Esophagus (tissue), 2 donors: ENCODE measurements around the gene MAP7D1. TPM values are rescaled to one million over a fixed set of nuclear protein-coding genes. Genes with fewer than 3 reads are reported as not detected.

Experiments
- H3K27ac ChIP-seq, 2 donors: one replicate each; pipeline ENCODE4 v1.5.1; 2013; ENCODE audit warnings: low read depth in 2 of 2, mild to moderate bottlenecking in 2 of 2, inconsistent platforms in 1 of 2, low read length in 1 of 2, moderate library complexity in 1 of 2
- H3K27me3 ChIP-seq, 2 donors: one replicate each; pipeline ENCODE4 v1.6.1; 2013; ENCODE audit warnings: low read length in 2 of 2, control low read depth in 1 of 2, mild to moderate bottlenecking in 1 of 2; ENCODE audit not compliant: insufficient read depth in 2 of 2, control insufficient read depth in 1 of 2
- H3K36me3 ChIP-seq, 2 donors: one replicate each; pipeline ENCODE4 v1.6.1; 2013; ENCODE audit warnings: low read length in 1 of 2; ENCODE audit not compliant: control insufficient read depth in 2 of 2, insufficient read depth in 2 of 2
- H3K4me1 ChIP-seq, 2 donors: one replicate each; pipeline ENCODE4 v1.6.1; 2013; ENCODE audit warnings: low read length in 1 of 2; ENCODE audit not compliant: control insufficient read depth in 2 of 2, insufficient read depth in 2 of 2
- H3K4me3 ChIP-seq, 2 donors: one replicate each; pipeline ENCODE4 v1.5.1; 2013; ENCODE audit warnings: low read length in 2 of 2, mild to moderate bottlenecking in 2 of 2, low read depth in 1 of 2, moderate library complexity in 1 of 2
- H3K9me3 ChIP-seq, 2 donors: one replicate each; pipeline ENCODE4 v1.6.1; 2013; ENCODE audit warnings: mild to moderate bottlenecking in 2 of 2, low read depth in 1 of 2, low read length in 1 of 2, moderate library complexity in 1 of 2; ENCODE audit not compliant: control insufficient read depth in 2 of 2, insufficient read depth in 1 of 2
- WGBS, 2 donors: extraction: QIAGEN DNeasy Blood & Tissue Kit; methylation state at CpG; one replicate each; pipeline ENCODE4 v1.1.7; 2013; 5-methylcytosine and 5-hydroxymethylcytosine counted together
- polyA plus RNA-seq, 2 donors: library from polyadenylated mRNA; stranded (reverse); fragments of 200-250 nt; gene quantifications; one replicate each; pipeline ENCODE4 v1.2.3, GENCODE V29; 2013
- donor health status: healthy with polysubstance abuse.
- donor health status: Bipolar disorder and iron deficiency.

MAP7D1 gene
- polyA plus RNA-seq, 2 donors = 33.1 to 55.3 TPM

- 80 to 81% methylated on average over 21 of the region's 21 CpGs for WGBS, 2 donors
- no peak overlapping the region for H3K27ac ChIP-seq
- H3K4me3 ChIP-seq = no peak overlapping the region
- no peaks in the 10 kb centered on the region for H3K27me3 ChIP-seq
- H3K36me3 ChIP-seq = no peaks in the 10 kb centered on the region
- H3K4me1 ChIP-seq = peaks cover 2 to 8% of the 10 kb centered on the region in 2 donors
- no peaks in the 10 kb centered on the region for H3K9me3 ChIP-seq
These were observed 29.8 kb upstream of the MAP7D1 start for GRCh38 chr1:36126005-36126716.

- no peak overlapping the region for H3K4me3 ChIP-seq
- H3K9me3 ChIP-seq = no peaks in the 10 kb centered on the region
- WGBS, 2 donors = 53 to 58% methylated on average over 7 of the region's 7 CpGs
- H3K27ac ChIP-seq = no peak overlapping the region
- H3K36me3 ChIP-seq = no peaks in the 10 kb centered on the region
- no peaks in the 10 kb centered on the region for H3K27me3 ChIP-seq
- H3K4me1 ChIP-seq = peaks cover 2 to 8% of the 10 kb centered on the region in 2 donors
These were observed 29.0 kb upstream of the MAP7D1 start for GRCh38 chr1:36126797-36127500.

GRCh38 chr1:36128126-36128904 is 27.6 kb upstream of the MAP7D1 start:
- no peak overlapping the region for H3K4me3 ChIP-seq
- no peaks in the 10 kb centered on the region for H3K27me3 ChIP-seq
- H3K9me3 ChIP-seq = no peaks in the 10 kb centered on the region
- H3K27ac ChIP-seq = no peak overlapping the region
- peaks cover 0 to 8% of the 10 kb centered on the region in 2 donors for H3K4me1 ChIP-seq
- WGBS, 2 donors = 82 to 90% methylated on average over 11 of the region's 11 CpGs
- no peaks in the 10 kb centered on the region for H3K36me3 ChIP-seq

GRCh38 chr1:36128905-36129206 is 27.1 kb upstream of the MAP7D1 start:
- Histone ChIP-seq H3K36me3 (no peaks in the 10 kb centered on the region), H3K27ac (no peak overlapping the region), H3K9me3 (no peaks in the 10 kb centered on the region), H3K4me1 (peaks cover 0 to 8% of the 10 kb centered on the region in 2 donors), H3K4me3 (no peak overlapping the region), H3K27me3 (no peaks in the 10 kb centered on the region)
- WGBS, 2 donors = 82% methylated on average over 3 of the region's 3 CpGs

- H3K4me1 ChIP-seq = peaks cover under 1 to 17% of the 10 kb centered on the region in 2 donors
- H3K27ac ChIP-seq = no peak overlapping the region
- H3K9me3 ChIP-seq = no peaks in the 10 kb centered on the region
- no peaks in the 10 kb centered on the region for H3K36me3 ChIP-seq
- H3K4me3 ChIP-seq = no peak overlapping the region
- 80 to 82% methylated on average over 3 of the region's 3 CpGs for WGBS, 2 donors
- H3K27me3 ChIP-seq = no peaks in the 10 kb centered on the region
These were observed 23.9 kb upstream of the MAP7D1 start for GRCh38 chr1:36132029-36132428.

GRCh38 chr1:36133484-36133883 is 22.5 kb upstream of the MAP7D1 start:
- H3K27me3 ChIP-seq = no peaks in the 10 kb centered on the region
- H3K27ac ChIP-seq = peak overlapping the region in 1 of 2 donors; percentile 93
- 48 to 57% methylated on average over 3 of the region's 3 CpGs for WGBS, 2 donors
- H3K36me3 ChIP-seq = no peaks in the 10 kb centered on the region
- H3K4me3 ChIP-seq = no peak overlapping the region
- H3K4me1 ChIP-seq = peaks cover 3 to 17% of the 10 kb centered on the region in 2 donors
- H3K9me3 ChIP-seq = no peaks in the 10 kb centered on the region

- Histone ChIP-seq H3K4me3 (no peak overlapping the region), H3K27ac (peak overlapping the region; percentile 2 to 93), H3K4me1 (peaks cover 3 to 17% of the 10 kb centered on the region in 2 donors), H3K27me3 (no peaks in the 10 kb centered on the region), H3K36me3 (no peaks in the 10 kb centered on the region), H3K9me3 (no peaks in the 10 kb centered on the region)
- 65 to 69% methylated on average over 6 of the region's 6 CpGs for WGBS, 2 donors
These were observed 21.9 kb upstream of the MAP7D1 start for GRCh38 chr1:36134031-36134430.

GRCh38 chr1:36134505-36135329 is 21.2 kb upstream of the MAP7D1 start:
- 66% methylated on average over 7 of the region's 7 CpGs for WGBS, 2 donors
- peak overlapping the region; percentile 87 to 93 for H3K27ac ChIP-seq
- H3K4me1 ChIP-seq = peaks cover 3 to 17% of the 10 kb centered on the region in 2 donors
- no peaks in the 10 kb centered on the region for H3K9me3 ChIP-seq
- no peak overlapping the region for H3K4me3 ChIP-seq
- H3K36me3 ChIP-seq = peaks cover 0 to 2% of the 10 kb centered on the region in 2 donors
- H3K27me3 ChIP-seq = no peaks in the 10 kb centered on the region

GRCh38 chr1:36135330-36135667 is 20.7 kb upstream of the MAP7D1 start:
- H3K36me3 ChIP-seq = peaks cover 0 to 2% of the 10 kb centered on the region in 2 donors
- H3K9me3 ChIP-seq = no peaks in the 10 kb centered on the region
- peaks cover 4 to 20% of the 10 kb centered on the region in 2 donors for H3K4me1 ChIP-seq
- WGBS, 2 donors = 62 to 66% methylated on average over 6 of the region's 6 CpGs
- peak overlapping the region; percentile 87 to 93 for H3K27ac ChIP-seq
- H3K4me3 ChIP-seq = no peak overlapping the region
- H3K27me3 ChIP-seq = no peaks in the 10 kb centered on the region
